HEK293 (cell line): Measurements from ENCODE around the gene TTC33.

Experiments
- CTCF ChIA-PET: fragments of 350-600 bp; formaldehyde crosslinking; extraction: SDS; loops from one replicate; lab custom pipeline; 2021; ENCODE audit warnings: antibody characterized with exemption; lab: Yijun Ruan, JAX
- POLR2A ChIA-PET: fragments of 300-600 bp; formaldehyde crosslinking; extraction: SDS; loops from one replicate; lab custom pipeline; 2020; ENCODE audit warnings: antibody characterized with exemption, inconsistent platforms; lab: Yijun Ruan, JAX
- H3K27ac ChIP-seq: fragments of 200-500 bp; sonication (Bioruptor generic); 2 replicates; pipeline ENCODE4 v1.5.1; 2014; ENCODE audit warnings: low read depth, low read length, control low read depth, inconsistent platforms; ENCODE audit errors: extremely low read depth
- H3K36me3 ChIP-seq, 2 experiments: fragments of 200-500 bp in 1 of 2; sonication (Bioruptor generic) in 1 of 2; 1 replicate in 1 of 2; 2 replicates in 1 of 2; pipeline ENCODE4 v1.5.1; 2014 to 2017; ENCODE audit warnings: inconsistent platforms in 2 of 2, low read length in 2 of 2; ENCODE audit not compliant: control insufficient read depth in 2 of 2, insufficient read depth in 1 of 2
- H3K4me1 ChIP-seq: fragments of 200-500 bp; sonication (Bioruptor generic); 2 replicates; pipeline ENCODE4 v1.5.1; 2014; ENCODE audit warnings: mild to moderate bottlenecking, low read length, inconsistent platforms; ENCODE audit not compliant: control insufficient read depth, insufficient read depth
- H3K4me3 ChIP-seq: 2 replicates; pipeline ENCODE4 v1.5.1; 2011; ENCODE audit warnings: low read depth, mild to moderate bottlenecking, control low read depth, low read length, moderate library complexity
- H3K9me3 ChIP-seq: fragments of 200-500 bp; sonication (Bioruptor generic); 2 replicates; pipeline ENCODE4 v1.5.1; 2014; ENCODE audit warnings: low read depth, low read length, inconsistent platforms; ENCODE audit not compliant: control insufficient read depth, insufficient read depth
- FEZF1 ChIP-seq: fragments of 450-650 bp; formaldehyde crosslinking; IDR thresholded peaks from 2 replicates; pipeline ENCODE4 v1.5.1; 2016; ENCODE audit warnings: missing biosample characterization, missing genetic modification characterization
- GLIS2 ChIP-seq: fragments of 450-650 bp; formaldehyde crosslinking; IDR thresholded peaks from 2 replicates; pipeline ENCODE4 v1.5.1; 2016; ENCODE audit warnings: missing biosample characterization, missing genetic modification characterization
- KLF17 ChIP-seq: fragments of 450-650 bp; formaldehyde crosslinking; IDR thresholded peaks from 2 replicates; pipeline ENCODE4 v1.5.1; 2016; ENCODE audit warnings: missing biosample characterization, missing genetic modification characterization
- MEIS1 ChIP-seq: sonication (generic); formaldehyde crosslinking; IDR thresholded peaks from 2 replicates; pipeline ENCODE4 v1.8.1; 2022; ENCODE audit warnings: missing genetic modification reagents, mild to moderate bottlenecking, borderline replicate concordance
- OVOL3 ChIP-seq: fragments of 450-650 bp; formaldehyde crosslinking; IDR thresholded peaks from 2 replicates; pipeline ENCODE4 v1.5.1; 2016; ENCODE audit warnings: missing biosample characterization, missing genetic modification characterization
- PATZ1 ChIP-seq: fragments of 450-650 bp; formaldehyde crosslinking; IDR thresholded peaks from 2 replicates; pipeline ENCODE4 v1.5.1; 2016; ENCODE audit warnings: missing biosample characterization, missing genetic modification characterization
- REST ChIP-seq: fragments of 450-650 bp; formaldehyde crosslinking; IDR thresholded peaks from 2 replicates; pipeline ENCODE4 v1.5.1; 2016; ENCODE audit warnings: missing biosample characterization, missing genetic modification characterization
- SALL2 ChIP-seq: fragments of 450-650 bp; formaldehyde crosslinking; IDR thresholded peaks from 2 replicates; pipeline ENCODE4 v1.5.0; 2017; ENCODE audit warnings: missing biosample characterization, mild to moderate bottlenecking, missing genetic modification characterization, borderline replicate concordance
- SP7 ChIP-seq: fragments of 450-650 bp; formaldehyde crosslinking; IDR thresholded peaks from 2 replicates; pipeline ENCODE4 v1.5.1; 2016; ENCODE audit warnings: missing biosample characterization, missing genetic modification characterization
- ZBTB8A ChIP-seq: fragments of 450-650 bp; formaldehyde crosslinking; IDR thresholded peaks from 2 replicates; pipeline ENCODE4 v1.5.1; 2016; ENCODE audit warnings: missing biosample characterization, missing genetic modification characterization
- ZNF10 ChIP-seq: fragments of 450-650 bp; formaldehyde crosslinking; IDR thresholded peaks from 2 replicates; pipeline ENCODE4 v1.5.1; 2017; ENCODE audit warnings: missing biosample characterization, missing genetic modification characterization
- ZNF133 ChIP-seq: fragments of 450-650 bp; formaldehyde crosslinking; IDR thresholded peaks from 2 replicates; pipeline ENCODE4 v1.5.1; 2016; ENCODE audit warnings: missing biosample characterization, missing genetic modification characterization
- ZNF155 ChIP-seq: fragments of 450-650 bp; formaldehyde crosslinking; IDR thresholded peaks from 2 replicates; pipeline ENCODE4 v1.5.1; 2016; ENCODE audit warnings: missing biosample characterization, missing genetic modification characterization
- ZNF16 ChIP-seq: fragments of 450-650 bp; formaldehyde crosslinking; IDR thresholded peaks from 2 replicates; pipeline ENCODE4 v1.5.1; 2016; ENCODE audit warnings: low read depth, missing biosample characterization, missing genetic modification characterization
- ZNF211 ChIP-seq: fragments of 450-650 bp; formaldehyde crosslinking; IDR thresholded peaks from 2 replicates; pipeline ENCODE4 v1.5.1; 2016; ENCODE audit warnings: low read depth, missing biosample characterization, missing genetic modification characterization
- ZNF354C ChIP-seq: fragments of 450-650 bp; formaldehyde crosslinking; IDR thresholded peaks from 2 replicates; pipeline ENCODE4 v1.5.1; 2016; ENCODE audit warnings: missing biosample characterization, missing genetic modification characterization, low read depth, borderline replicate concordance
- ZNF394 ChIP-seq: fragments of 450-650 bp; formaldehyde crosslinking; IDR thresholded peaks from 2 replicates; pipeline ENCODE4 v1.5.1; 2016; ENCODE audit warnings: missing biosample characterization, missing genetic modification characterization, mild to moderate bottlenecking, moderate library complexity, borderline replicate concordance
- ZNF404 ChIP-seq: fragments of 450-650 bp; formaldehyde crosslinking; IDR thresholded peaks from 2 replicates; pipeline ENCODE4 v1.5.1; 2017; ENCODE audit warnings: missing biosample characterization, missing genetic modification characterization
- ZNF488 ChIP-seq: fragments of 450-650 bp; formaldehyde crosslinking; IDR thresholded peaks from 2 replicates; pipeline ENCODE4 v1.5.1; 2016; ENCODE audit warnings: missing biosample characterization, missing genetic modification characterization
- ZNF514 ChIP-seq: fragments of 450-650 bp; formaldehyde crosslinking; IDR thresholded peaks from 2 replicates; pipeline ENCODE4 v1.5.1; 2016; ENCODE audit warnings: missing biosample characterization, missing genetic modification characterization
- ZNF529 ChIP-seq: fragments of 450-650 bp; formaldehyde crosslinking; IDR thresholded peaks from 2 replicates; pipeline ENCODE4 v1.5.1; 2017; ENCODE audit warnings: missing genetic modification characterization, missing biosample characterization; ENCODE audit not compliant: insufficient replicate concordance
- ZNF571 ChIP-seq: fragments of 450-650 bp; formaldehyde crosslinking; IDR thresholded peaks from 2 replicates; pipeline ENCODE4 v1.5.0; 2017; ENCODE audit warnings: missing biosample characterization, missing genetic modification characterization
- ZNF621 ChIP-seq: fragments of 450-650 bp; formaldehyde crosslinking; IDR thresholded peaks from 2 replicates; pipeline ENCODE4 v1.5.1; 2017; ENCODE audit warnings: missing biosample characterization, missing genetic modification characterization
- ZNF629 ChIP-seq: fragments of 450-650 bp; formaldehyde crosslinking; IDR thresholded peaks from 2 replicates; pipeline ENCODE4 v1.5.1; 2017; ENCODE audit warnings: missing biosample characterization, missing genetic modification characterization
- ZNF645 ChIP-seq: fragments of 450-650 bp; formaldehyde crosslinking; IDR thresholded peaks from 2 replicates; pipeline ENCODE4; 2016; ENCODE audit warnings: missing biosample characterization, missing genetic modification characterization
- ZNF654 ChIP-seq: fragments of 450-650 bp; formaldehyde crosslinking; IDR thresholded peaks from 2 replicates; pipeline ENCODE4 v1.5.1; 2016; ENCODE audit warnings: low read depth, missing biosample characterization, missing genetic modification characterization
- ZNF707 ChIP-seq: fragments of 450-650 bp; formaldehyde crosslinking; IDR thresholded peaks from 2 replicates; pipeline ENCODE4 v1.5.1; 2016; ENCODE audit warnings: missing biosample characterization, missing genetic modification characterization
- ZNF777 ChIP-seq: fragments of 450-650 bp; formaldehyde crosslinking; IDR thresholded peaks from 2 replicates; pipeline ENCODE4 v1.5.1; 2017; ENCODE audit warnings: missing biosample characterization, missing genetic modification characterization, borderline replicate concordance
- ZSCAN18 ChIP-seq: fragments of 450-650 bp; formaldehyde crosslinking; IDR thresholded peaks from 2 replicates; pipeline ENCODE4 v1.5.1; 2016; ENCODE audit warnings: missing biosample characterization, missing genetic modification characterization

Gene TTC33

GRCh38 chr5:40689438-40689837 lies 66.3 kb downstream of the TTC33 start:
- peaks cover 0 to 11% of the 10 kb centered on the region in 2 experiments; a peak in 2 of 3 replicates for H3K36me3 ChIP-seq
- H3K27ac ChIP-seq: no peak overlapping the region
- POLR2A ChIA-PET: interaction anchor here (1.4 kb wide), 1 partner anchor 9 kb away, joined by 4 read pairs; the partner anchor contains the start of gene PTGER4
- no peaks in the 10 kb centered on the region for H3K9me3 ChIP-seq
- H3K4me3 ChIP-seq: no peak overlapping the region
- H3K4me1 ChIP-seq: peaks cover 8% of the 10 kb centered on the region; the same call in 1 of the 2 replicates
- CTCF ChIA-PET: interaction anchor here (0.6 to 2.9 kb wide), 17 partner anchors 10 to 1112 kb away, joined by 3 to 25 read pairs (median 4); partner anchors contain the start of gene PTGER4
- TF ChIP-seq ZNF707 (tag by site-specific recombination) (no peak), MEIS1 (CRISPR knock-in tag) (no peak), ZNF10 (tag by site-specific recombination) (0 out of 2 replicates have a peak, but pooled peaks have one; percentile 20), ZNF404 (tag by site-specific recombination) (no peak), OVOL3 (tag by site-specific recombination) (no peak), ZNF211 (tag by site-specific recombination) (no peak), ZNF571 (no peak), GLIS2 (tag by site-specific recombination) (no peak), ZNF394 (tag by site-specific recombination) (0 out of 2 replicates have a peak, but pooled peaks have one; percentile 18), ZNF155 (tag by site-specific recombination) (no peak), ZSCAN18 (tag by site-specific recombination) (no peak), ZNF16 (tag by site-specific recombination) (no peak), ZNF488 (tag by site-specific recombination) (no peak), REST (tag by site-specific recombination) (no peak), ZNF354C (tag by site-specific recombination) (no peak), FEZF1 (peak; percentile 41; the same call in 1 of the 2 replicates), SALL2 (tag by site-specific recombination) (no peak), PATZ1 (tag by site-specific recombination) (no peak), ZNF529 (no peak), ZNF645 (tag by site-specific recombination) (no peak), ZBTB8A (tag by site-specific recombination) (no peak), ZNF133 (0 out of 2 replicates have a peak, but pooled peaks have one; percentile 27), ZNF629 (peak; percentile 71), ZNF621 (tag by site-specific recombination) (no peak), SP7 (peak; percentile 50), ZNF777 (tag by site-specific recombination) (no peak), ZNF654 (tag by site-specific recombination) (no peak), KLF17 (tag by site-specific recombination) (no peak; the same call in 1 of the 2 replicates), ZNF514 (tag by site-specific recombination) (no peak)
